Inferior parietal cortex (tissue), 1 donor: ENCODE data around the gene RFLNA.

Source experiments
- DNase-seq: peaks from one replicate; pipeline ENCODE4 v3.0.0-alpha.2; 2016; ENCODE audit errors: extremely low spot score

Gene RFLNA

GRCh38 chr12:124303579-124304313, 8.9 kb downstream of the RFLNA start:
- no peak for DNase-seq

- no peak for DNase-seq
Observed at GRCh38 chr12:124304314-124304790, 9.5 kb downstream of the RFLNA start.

GRCh38 chr12:124305136-124305535, 10.2 kb downstream of the RFLNA start:
- DNase-seq, result no peak

- no peak for DNase-seq
Observed at GRCh38 chr12:124305776-124306685, 11.1 kb downstream of the RFLNA start.

- DNase-seq, result no peak
Observed at GRCh38 chr12:124306686-124307555, 12.0 kb downstream of the RFLNA start.

DNA sequence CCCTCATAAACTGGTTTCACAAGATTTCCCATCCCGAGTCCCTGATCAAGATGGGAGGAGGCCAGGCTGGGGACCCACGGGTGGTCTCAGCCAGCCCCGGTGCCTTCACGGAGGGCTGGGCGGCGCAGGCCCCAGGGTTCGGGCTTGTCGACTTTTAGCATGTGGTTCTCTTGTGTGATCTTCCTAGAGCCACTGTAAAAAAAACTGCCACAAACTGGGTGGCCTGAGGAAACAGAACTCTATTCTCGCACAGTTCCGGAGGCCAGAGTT, 12.6 kb downstream of the RFLNA start:
- DNase-seq, result no peak

- no peak for DNase-seq
Observed at GRCh38 chr12:124308741-124309140, 13.8 kb downstream of the RFLNA start.

- no peak for DNase-seq
Observed at GRCh38 chr12:124309231-124309630, 14.3 kb downstream of the RFLNA start.

GRCh38 chr12:124309744-124310143, 14.9 kb downstream of the RFLNA start:
- no peak for DNase-seq

DNA sequence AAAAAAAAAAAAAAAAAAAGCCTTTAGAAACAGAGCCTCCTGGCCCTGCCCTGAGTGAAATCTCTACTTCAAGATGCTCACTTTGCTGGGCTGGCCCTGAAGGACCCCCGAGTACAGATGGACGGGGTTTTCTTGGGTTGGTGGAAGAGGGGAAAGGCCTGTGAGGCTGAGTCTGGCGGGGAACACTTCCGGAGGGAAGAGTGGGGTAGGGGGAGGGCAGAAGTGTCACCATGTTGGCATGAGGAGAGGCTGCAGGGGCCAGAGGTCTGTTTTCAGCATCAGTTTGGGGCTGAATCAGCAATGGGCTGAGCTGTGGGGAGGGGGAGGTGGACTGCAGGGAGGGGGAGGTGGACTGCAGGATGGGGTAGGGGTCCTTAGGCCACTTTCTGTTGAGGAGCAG, 15.3 kb downstream of the RFLNA start:
- no peak for DNase-seq

DNA sequence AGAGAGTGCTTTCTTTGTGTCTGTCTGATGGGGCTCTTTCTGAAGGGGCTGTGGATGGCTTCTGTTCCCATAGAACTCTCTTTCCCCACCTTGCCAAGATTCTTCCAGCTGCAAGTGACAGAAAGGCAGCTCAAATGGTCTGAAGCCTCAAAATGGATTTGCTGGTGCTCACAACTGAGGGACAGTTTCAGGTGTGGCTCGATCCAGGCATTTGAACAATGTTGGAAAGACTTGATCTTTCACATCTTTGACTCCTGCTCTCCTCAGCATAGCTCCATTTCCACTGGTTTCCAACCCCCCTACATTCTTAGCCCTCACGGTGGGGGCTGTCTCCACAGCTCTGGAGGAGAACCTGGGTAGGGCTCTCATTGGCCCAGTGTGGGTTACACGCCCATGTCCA, 15.9 kb downstream of the RFLNA start:
- DNase-seq, result no peak

- no peak for DNase-seq
Observed at GRCh38 chr12:124311292-124312109, 16.6 kb downstream of the RFLNA start.

DNA sequence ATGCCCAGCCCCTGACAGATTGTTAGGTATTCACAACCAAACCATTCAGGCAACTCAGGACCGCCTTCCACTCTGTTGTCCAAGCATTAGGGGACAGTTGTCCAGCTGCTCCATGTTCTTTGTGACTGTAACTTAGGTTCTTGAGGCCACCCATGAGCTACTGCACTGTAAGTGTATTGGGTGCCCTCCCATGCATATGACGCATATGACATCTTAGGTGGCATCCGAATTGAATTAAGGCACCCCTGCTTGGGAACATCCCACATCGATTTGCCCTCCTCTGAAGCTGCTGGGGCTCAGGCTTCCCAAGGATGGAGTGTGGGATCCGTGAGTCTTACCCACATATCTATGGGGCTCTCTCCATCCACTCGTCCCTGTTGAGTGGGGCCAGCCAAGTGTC, 17.7 kb downstream of the RFLNA start:
- DNase-seq, result no peak

DNA sequence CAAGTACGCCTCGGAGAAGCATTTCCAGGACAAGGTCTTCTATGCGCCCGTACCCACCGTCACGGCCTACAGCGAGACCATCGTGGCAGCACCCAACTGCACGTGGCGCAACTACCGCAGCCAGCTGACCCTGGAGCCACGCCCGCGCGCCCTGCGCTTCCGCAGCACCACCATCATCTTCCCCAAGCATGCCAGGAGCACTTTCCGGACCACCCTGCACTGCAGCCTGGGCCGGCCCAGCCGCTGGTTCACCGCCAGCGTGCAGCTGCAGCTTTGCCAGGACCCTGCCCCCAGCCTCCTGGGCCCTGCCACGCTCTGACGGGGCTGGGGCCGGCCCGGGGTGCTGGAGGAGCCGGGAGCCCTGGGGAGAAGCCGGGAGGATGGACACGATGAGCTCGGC, 19.3 kb downstream of the RFLNA start:
- no peak for DNase-seq

DNA sequence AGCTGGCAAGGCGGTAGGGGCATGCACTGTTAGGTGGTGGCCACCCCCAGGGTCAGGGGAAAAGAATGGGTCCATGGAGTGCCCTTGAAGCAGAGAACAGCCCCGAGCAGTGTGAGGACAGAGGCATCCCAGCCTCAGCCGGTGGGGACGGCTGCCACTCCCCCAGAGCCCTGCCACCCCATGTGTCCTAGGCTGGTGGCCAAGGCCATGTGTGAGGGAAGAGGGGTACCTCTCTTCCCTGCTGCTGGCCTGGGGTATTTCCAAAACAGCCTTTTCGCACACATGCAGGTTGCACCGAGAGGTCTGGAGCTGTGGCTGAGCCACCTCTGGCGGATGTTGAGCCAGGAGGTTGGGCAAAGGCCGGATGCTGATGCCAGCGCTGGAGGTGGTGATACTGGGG, 19.9 kb downstream of the RFLNA start:
- DNase-seq, result no peak

GRCh38 chr12:124315372-124316044, 20.6 kb downstream of the RFLNA start:
- DNase-seq, result no peak

DNA sequence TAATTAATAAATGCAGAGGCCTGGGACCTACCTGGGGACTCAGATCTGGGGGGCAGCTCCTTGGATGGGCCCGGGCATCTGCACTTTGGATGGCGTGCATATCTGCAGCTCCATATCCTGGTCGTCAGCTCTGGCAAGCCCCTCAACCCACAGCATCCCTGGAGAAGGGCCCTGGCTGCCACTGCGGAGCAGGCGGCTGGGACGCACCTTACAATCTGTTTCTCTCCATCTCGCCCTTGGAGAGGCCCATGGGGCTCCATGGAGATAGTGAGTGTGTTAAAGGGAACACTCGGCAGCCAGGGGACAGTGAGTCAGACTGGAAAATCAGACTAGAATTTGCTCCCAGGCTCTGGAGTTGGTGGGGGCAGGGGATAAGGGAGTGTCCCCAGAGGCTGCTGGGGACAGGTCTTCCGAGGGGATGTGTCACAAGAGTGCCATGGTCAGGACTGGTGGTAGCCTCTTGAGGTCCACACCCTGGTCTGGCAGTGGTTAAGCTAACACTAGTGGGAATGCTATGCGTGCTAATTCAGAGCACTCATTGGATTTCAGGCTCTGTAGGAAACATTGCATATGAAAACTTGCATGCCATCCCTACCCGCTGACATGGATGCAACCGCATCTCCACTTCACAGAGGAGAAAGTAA, 21.5 kb downstream of the RFLNA start:
- DNase-seq, result no peak

DNA sequence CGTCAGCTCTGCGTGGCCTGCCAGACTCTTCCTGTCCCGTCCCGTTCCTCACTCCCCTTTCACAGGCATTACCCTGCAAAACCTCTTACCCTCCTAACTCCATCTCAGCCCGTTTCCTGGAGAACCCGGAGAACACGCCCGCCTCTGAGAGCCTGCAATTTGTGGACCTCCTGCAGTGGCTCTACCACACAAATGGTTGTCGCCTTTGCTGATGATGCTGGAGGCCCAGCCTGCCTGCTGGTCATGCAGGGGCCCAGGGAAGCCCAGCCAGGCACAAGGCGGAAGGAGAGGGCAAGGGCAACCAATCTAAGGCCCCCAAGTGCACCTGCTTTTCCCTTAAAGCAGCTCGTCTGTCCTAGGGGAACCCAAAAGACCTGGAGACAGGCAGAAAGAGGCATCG, 22.5 kb downstream of the RFLNA start:
- DNase-seq, result no peak

- no peak for DNase-seq
Observed at GRCh38 chr12:124318278-124319020, 23.6 kb downstream of the RFLNA start.
